Amygdala (tissue), 56 donors: ENCODE results near the gene CCDC12.

ENCODE experiments used
- DNase-seq, 56 donors: peaks; one replicate each; lab custom pipeline; 2025; lab: John Stamatoyannopoulos, UW

CCDC12 gene

DNA sequence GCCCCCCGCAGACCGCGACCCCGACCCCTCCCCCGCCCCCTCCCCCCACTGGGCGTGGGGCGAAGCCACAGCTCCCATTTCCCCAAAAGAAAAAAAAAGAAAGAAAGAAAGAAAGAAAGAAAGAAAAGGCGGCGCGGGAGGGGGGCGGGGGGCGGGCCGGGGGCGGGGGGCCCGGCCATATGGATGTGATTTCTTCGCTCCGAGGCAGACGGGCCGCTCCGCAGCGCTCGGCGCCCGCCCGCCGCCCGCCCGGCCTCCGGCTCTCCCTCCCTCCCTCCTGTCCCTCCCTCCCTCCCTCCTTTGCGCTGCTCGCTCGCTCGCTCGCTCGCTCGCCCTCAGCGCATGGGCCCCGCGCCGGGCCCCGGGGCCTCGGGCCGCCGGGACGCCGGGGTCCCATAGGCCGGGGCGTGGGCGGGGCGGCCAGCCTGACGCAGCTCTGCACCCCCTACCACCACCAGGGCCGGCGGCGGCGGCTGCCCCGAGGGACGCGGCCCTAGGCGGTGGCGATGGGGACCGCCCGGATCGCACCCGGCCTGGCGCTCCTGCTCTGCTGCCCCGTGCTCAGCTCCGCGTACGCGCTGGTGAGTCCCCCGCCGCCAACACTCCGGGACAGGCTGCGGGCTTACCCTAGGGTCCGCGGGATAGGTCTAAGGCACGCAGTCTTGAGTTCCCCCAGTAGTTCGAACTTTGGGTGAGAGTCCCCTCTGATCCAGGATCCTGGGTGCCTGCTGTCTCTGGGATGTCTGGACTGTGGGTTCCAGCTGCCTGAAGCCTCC is 93.3 kb downstream of the CCDC12 start:
- peak in 2 of 56 donors; percentile 10 to 11 for DNase-seq

DNA sequence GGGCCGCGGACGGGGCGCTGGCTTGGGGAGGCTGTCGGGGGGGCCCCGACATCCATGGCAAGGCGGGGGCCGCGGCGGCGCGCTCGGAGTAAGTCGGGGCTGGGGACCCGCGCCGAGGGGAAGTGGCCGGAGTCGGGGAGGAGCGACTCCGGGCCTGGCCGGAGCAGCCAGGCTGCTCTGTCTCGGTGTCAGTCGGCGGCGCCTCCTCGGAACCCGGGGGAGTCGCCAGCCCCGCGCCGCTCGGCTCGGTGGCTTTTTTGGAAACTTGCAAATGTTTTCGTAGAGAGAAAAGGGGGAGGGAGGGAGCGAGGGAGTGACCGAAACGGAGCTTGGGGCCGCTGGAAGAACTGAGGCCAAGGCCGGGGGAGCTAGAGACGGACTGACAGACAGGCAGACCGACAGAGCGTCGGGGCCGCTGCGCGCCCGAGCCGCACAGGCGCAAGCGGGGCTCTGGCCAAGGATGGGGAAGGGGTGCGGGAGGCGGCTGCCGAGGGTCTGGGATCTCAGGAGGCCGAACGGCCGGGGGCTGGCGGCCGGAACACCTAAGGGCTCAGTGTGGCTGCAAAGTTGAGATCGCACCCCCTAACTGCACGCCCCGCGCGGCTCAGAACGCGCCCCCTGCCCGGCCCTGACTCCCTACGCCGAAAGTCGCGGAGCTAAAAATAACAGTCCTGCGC is 94.0 kb downstream of the CCDC12 start:
- no peak for DNase-seq

DNA sequence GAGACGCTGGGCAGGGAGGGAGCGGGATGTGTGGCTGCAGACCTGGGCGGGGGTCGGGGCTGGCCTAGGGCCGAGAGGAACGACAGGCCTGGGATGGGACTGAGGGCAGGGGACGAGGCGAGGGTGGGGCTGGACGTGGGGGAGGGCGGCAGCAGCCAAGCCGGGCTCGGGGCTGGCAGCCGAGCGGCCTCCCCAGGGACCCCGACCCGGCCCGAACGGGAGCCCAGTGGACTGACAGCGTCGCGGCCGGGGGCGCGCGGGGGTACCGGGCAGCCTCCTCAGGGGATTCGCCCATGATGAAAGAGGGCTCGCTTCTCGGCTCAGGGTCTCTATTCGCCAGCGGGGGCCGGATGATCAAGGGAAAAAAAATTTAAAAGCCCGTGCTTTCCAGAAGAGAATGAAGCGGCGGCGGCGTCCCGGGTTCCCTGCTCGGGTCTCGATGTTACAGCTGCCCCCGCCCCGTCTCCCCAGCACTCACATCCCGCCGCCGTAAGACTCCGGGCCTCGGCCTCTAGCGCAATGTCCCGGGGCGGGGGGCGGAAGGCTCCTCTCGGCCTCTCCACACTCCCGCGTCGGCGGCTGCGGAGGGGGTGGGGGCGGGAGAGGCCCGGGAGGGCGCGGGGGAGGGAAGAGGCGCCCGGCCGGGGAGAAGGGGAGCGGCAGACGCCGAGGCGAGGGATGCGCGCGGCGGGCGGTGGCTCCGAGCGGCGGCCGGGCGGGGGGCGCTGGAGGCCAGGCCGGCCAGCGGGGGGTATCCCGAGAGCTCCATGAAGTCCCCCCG is 94.8 kb downstream of the CCDC12 start:
- DNase-seq, result peak in 2 of 56 donors; percentile 24

DNA sequence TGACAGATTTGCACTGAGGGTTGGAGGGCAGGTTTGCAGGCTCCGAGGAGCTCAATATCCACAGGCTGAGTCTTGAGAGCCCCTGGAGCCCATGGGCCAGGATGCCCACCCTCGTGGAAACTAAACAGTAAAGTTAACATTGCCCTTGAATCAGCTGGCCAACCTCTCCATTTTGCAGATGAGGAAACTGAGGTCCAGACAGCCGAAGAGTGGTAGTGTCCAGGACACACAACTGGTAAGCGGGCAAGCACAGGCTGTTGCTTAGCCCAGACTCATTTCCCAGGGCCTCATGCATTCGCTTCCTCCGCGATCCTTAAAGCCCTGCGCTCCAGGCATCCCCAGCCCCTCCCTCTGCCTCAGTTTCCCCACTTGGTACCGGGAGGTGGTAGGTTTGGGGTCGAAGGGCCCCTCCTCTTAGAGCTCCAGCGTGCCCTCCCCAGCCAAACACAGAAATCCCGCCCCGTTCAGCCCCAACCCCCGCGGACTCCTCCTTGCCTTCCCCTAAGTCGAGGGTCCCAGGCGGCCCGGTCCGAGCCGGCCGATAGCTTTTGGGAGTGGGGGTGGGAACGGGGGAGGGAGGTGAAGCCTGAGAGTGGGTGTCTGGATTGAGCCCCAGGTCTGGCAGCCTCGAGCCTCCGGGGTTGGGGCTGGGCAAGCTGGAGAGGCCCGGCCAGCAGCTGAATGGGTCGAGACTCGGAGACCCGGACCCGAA is 95.5 kb downstream of the CCDC12 start:
- DNase-seq, result no peak

DNA sequence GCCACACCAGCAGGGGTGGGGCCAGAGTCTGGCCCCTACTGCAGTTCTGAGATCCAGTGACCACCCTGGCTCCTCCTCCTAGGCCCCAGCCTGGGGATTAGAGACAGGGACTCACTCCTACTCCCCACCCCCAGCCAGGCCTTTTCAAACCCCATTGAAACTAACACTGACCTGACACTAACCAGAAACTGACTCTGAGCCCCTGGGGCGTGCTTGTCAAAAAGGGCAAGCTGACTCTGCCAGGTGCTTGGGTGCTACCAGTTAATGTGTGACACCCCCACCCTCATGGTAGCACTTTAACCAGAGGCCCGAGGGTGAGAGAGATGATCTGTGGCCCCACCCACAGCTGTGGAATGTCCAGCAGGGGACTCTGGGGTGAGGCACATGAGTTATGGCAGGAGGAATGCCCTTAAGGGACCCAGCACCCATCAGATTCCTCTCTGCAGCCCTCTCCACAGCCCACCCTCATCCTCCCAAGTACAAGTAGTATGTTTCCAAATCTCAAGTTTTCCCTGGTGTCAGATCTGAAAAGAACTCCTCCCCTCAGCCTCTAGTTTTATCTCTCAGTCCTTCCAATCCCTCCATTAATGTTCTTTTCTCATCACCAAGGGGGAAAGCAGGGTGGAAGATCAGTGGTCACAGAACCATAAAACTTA is 97.6 kb downstream of the CCDC12 start:
- DNase-seq, result no peak

DNA sequence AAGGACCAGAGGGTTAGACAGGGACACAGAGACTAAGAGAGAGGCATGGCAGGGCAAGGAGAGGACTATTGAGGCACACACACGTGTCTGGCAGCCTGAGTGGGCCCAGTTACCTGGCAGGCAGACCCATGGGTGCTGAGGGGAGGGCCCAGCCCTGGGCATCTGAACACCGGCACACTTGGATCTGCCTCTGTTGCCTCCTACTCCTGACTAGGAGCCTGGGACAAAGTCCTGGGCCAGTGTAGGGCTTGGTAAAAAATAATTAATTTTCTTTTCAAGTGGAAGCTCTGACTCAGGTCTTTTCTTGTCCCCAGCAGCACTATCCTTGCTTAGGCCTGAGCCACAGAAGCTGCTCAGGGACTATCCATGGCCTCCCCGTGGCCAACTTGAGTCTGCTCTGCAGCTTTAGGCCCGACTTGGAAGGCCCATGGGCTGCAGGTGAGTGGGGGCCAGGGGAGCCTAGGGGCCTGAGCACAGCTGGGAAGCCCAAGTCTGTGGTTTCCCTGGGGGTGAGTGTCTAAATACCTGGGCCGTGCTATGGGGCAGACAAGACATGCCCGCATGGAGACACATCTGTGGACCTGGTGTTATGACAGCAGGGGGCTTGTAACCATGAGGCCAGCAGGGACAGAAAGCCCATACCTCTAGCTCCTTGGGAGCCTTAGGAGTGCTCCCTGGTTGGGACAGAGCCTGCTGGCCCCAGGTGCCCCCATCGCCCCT is 99.0 kb downstream of the CCDC12 start, which contains the start of gene PTH1R:
PTH1R (plus strand) TSS at position 316 of the 720 bp plus-strand sequence. CDS start 5,839 bp downstream, outside the sequence.
- no peak for DNase-seq

DNA sequence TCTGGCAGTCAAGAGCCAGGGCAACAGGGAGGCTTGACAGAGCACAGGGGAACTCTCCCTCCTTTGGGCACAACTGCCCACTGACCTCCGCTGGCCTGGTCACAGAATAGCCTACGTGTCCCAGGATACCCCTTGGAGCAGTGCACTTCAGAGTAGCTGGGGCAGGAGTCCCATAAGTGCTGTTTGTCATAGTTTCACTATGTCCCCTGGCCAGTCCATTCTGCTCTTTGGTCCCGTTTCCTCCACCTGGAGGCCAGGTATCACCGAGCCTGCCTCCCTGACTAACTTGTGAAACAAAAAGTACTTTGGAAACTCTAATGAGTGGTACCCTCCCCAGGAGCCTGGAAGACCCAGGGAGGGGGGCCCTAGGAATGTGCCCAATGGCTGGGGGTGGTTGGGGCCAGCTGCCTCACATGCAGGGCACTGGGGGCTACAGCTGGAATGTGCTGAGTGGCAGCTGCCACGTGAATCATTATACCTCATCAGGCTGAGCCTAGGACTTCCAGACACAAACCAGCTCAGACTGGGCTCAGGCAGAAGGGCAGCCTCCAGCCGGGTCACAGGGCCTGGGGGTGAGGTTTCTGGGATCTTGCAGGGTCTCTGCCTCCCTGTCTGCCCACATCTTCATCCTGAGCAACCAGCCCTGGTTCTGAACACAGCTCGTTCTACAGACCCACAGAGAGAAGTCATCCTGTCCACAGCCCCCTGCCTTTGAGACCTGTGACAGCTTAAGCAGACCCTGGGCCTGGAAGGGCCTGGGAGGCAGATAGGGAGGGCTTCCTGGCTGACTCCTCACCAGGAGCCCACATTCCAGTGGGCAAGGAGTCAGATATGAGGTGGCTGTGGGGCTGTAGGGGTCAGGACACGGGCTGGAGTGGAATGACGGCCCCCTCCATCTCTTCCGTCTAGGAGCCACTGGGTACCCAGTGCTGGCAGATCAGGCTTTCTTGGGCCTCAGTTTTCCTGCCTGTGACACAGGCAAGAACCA is 99.9 kb downstream of the CCDC12 start:
- no peak for DNase-seq

DNA sequence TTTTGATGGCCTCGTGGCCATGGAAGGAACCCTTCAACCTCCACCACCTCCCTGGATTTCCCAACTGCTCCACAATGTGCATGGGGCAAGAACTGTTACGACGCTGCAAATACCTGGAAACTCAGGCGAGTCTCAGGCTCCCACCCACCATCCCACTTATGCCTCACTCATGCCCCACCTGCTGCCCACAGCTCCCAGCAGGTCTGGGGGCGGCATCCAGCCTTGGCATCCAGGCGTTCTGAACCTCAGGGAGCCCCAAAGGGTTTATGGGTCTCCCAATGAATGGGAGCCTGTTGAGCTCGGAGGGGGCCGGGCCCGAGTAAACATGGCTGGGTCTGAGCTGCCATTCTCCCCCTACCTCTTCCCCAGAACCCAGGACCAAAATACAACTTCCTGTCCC is 101.0 kb downstream of the CCDC12 start:
- DNase-seq, result no peak

DNA sequence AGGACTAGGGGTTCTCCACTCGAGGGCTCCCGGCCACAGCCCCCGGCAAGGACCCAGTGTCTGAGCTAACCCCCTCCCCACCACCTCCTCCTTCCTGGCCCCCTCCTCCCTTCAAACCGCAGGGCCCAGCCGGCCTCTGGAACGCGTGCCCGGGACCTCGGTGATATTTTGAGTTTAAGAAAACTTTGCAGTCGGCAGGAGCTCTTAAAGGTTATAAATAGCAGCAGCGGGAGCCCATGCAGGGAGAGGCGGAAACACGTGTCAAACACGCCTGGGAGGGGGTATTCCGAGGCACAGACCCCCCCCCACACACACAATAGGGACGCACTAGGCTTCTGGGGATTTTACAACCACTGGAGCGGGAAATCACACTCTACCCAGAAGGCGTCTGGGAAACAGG is 102.1 kb downstream of the CCDC12 start:
- DNase-seq, result no peak

DNA sequence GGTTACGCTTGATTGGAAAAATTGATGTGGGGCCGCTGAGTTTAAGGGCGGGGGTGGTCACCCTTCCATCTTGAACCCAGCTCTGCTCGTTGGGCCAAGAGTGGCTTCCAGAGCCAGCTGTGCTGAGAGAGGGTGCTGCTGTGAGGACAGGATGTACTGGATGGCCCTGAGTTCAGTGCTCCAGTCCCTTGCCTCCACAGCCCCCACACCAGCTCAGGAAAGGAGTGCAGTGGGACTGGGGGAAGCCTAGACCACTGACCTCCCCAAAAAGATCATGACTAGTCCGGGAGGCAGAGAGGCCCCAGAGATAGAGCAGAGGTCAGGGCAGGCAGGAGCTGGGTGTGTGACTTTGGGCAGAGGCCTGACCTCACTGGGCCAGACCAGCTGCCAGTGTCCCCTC is 103.0 kb downstream of the CCDC12 start:
- no peak for DNase-seq
